Endothelial cell of umbilical vein (primary cell): ENCODE measurements around the gene SPACDR. TPM values are rescaled to one million over a fixed set of nuclear protein-coding genes. Genes with fewer than 3 reads are reported as not detected.

Experiments
- BruUV-seq: library from RNA; stranded (reverse); fragments of 400-500 nt; replicated peaks from 2 replicates; lab custom pipeline; 2021; lab: Mats Ljungman, UMichigan
- CTCF ChIA-PET: fragments of 300-600, 350-600 bp; sonication (Branson Sonifier 250); formaldehyde crosslinking; loops from one replicate; lab custom pipeline; 2021; ENCODE audit warnings: antibody characterized with exemption, inconsistent platforms; lab: Charles Lee
- POLR2A ChIA-PET: fragments of 300-600, 350-600 bp; sonication (Branson Sonifier 250); formaldehyde crosslinking; loops from one replicate; lab custom pipeline; 2021; ENCODE audit warnings: antibody characterized with exemption, inconsistent platforms; lab: Charles Lee
- DNase-seq: peaks from one replicate; pipeline ENCODE4 v3.0.0-alpha.2; 2011; ENCODE audit warnings: low read depth, low spot score
- FAIRE-seq: peaks from 2 replicates; lab custom pipeline; 2011; peaks lifted over from hg19 to GRCh38; lab: Jason Lieb, UNC
- H2AFZ ChIP-seq: 2 replicates; pipeline ENCODE4 v1.6.0; 2012; ENCODE audit warnings: low read depth, low read length, control low read depth, inconsistent platforms
- H3K27ac ChIP-seq: 2 replicates; pipeline ENCODE4 v1.5.1; 2011; ENCODE audit warnings: low read depth, mild to moderate bottlenecking, control low read depth, low read length, moderate library complexity; ENCODE audit not compliant: insufficient read depth
- H3K27me3 ChIP-seq, 2 experiments: 2 replicates each; pipeline versions ENCODE4 v1.6.0 to v1.6.1; 2011; ENCODE audit warnings: low read length in 2 of 2, mixed read lengths in 1 of 2; ENCODE audit not compliant: control insufficient read depth in 2 of 2, insufficient read depth in 2 of 2
- H3K36me3 ChIP-seq, 2 experiments: 2 replicates in 1 of 2; 3 replicates in 1 of 2; pipeline ENCODE4 v1.5.1; 2011; ENCODE audit warnings: low read length in 2 of 2, mild to moderate bottlenecking in 1 of 2, moderate library complexity in 1 of 2; ENCODE audit not compliant: control insufficient read depth in 2 of 2, insufficient read depth in 2 of 2; ENCODE audit errors: extremely low read depth in 1 of 2
- H3K4me1 ChIP-seq: 3 replicates; pipeline ENCODE4 v1.5.1; 2011; ENCODE audit warnings: mild to moderate bottlenecking, low read length; ENCODE audit not compliant: control insufficient read depth, insufficient read depth; ENCODE audit errors: extremely low read depth
- H3K4me2 ChIP-seq: 2 replicates; pipeline ENCODE4 v1.6.1; 2011; ENCODE audit warnings: low read length, control low read depth, mixed read lengths; ENCODE audit not compliant: insufficient read depth
- H3K4me3 ChIP-seq, 3 experiments: fragments of 200-600 bp in 1 of 3; sonication (generic), shearing (Covaris generic) in 1 of 3; replicated peaks in 1 of 3; 2 replicates each; pipeline ENCODE4 v1.5.1; 2011 to 2016; ENCODE audit warnings: control low read depth in 3 of 3, low read length in 3 of 3, mild to moderate bottlenecking in 2 of 3, inconsistent platforms in 1 of 3, low read depth in 1 of 3, moderate library complexity in 1 of 3; ENCODE audit not compliant: insufficient read depth in 1 of 3
- H3K79me2 ChIP-seq: 2 replicates; pipeline ENCODE4 v1.6.0; 2012; ENCODE audit warnings: low read length, inconsistent platforms; ENCODE audit not compliant: control insufficient read depth, insufficient read depth
- H3K9ac ChIP-seq: replicated peaks from 2 replicates; pipeline ENCODE3; 2011; ENCODE audit warnings: low read length, control low read depth; ENCODE audit not compliant: insufficient read depth; ENCODE audit errors: extremely low read depth
- H3K9me1 ChIP-seq: replicated peaks from 3 replicates; pipeline ENCODE4 v1.6.0; 2011; ENCODE audit warnings: mild to moderate bottlenecking, low read length; ENCODE audit not compliant: control insufficient read depth, insufficient read depth; ENCODE audit errors: extremely low read depth
- H3K9me3 ChIP-seq: replicated peaks from 2 replicates; pipeline ENCODE4 v1.5.1; 2012; ENCODE audit warnings: low read length, inconsistent platforms; ENCODE audit not compliant: control insufficient read depth, insufficient read depth
- H4K20me1 ChIP-seq: replicated peaks from 2 replicates; pipeline ENCODE3; 2011; ENCODE audit warnings: mild to moderate bottlenecking, low read length; ENCODE audit not compliant: control insufficient read depth, insufficient read depth; ENCODE audit errors: extremely low read depth
- CTCF ChIP-seq, 2 donors: IDR thresholded peaks; 1 replicate in 1 of 2; 2 replicates in 1 of 2; pipeline ENCODE4 v1.5.1; 2011; ENCODE audit warnings: low read length in 2 of 2, mild to moderate bottlenecking in 2 of 2, moderate library complexity in 2 of 2, control low read depth in 1 of 2, inconsistent platforms in 1 of 2, low read depth in 1 of 2; ENCODE audit not compliant: insufficient read depth in 1 of 2; ENCODE audit errors: extremely low read depth in 1 of 2
- EZH2 ChIP-seq: IDR thresholded peaks from 2 replicates; pipeline ENCODE4 v1.6.1; 2012; ENCODE audit warnings: borderline replicate concordance, low read depth, mild to moderate bottlenecking, moderate library complexity, low read length, inconsistent platforms; ENCODE audit not compliant: severe bottlenecking
- FOS ChIP-seq: IDR thresholded peaks from 2 replicates; pipeline ENCODE4 v1.6.1; 2011; ENCODE audit warnings: mild to moderate bottlenecking, low read length, moderate library complexity, borderline replicate concordance; ENCODE audit not compliant: insufficient read depth
- GATA2 ChIP-seq: IDR thresholded peaks from 2 replicates; pipeline ENCODE4 v1.7.0; 2011; ENCODE audit warnings: low read depth, mild to moderate bottlenecking, moderate library complexity, mixed read lengths, low read length; ENCODE audit not compliant: insufficient read length, insufficient read depth
- JUN ChIP-seq: IDR thresholded peaks from 2 replicates; pipeline ENCODE4 v1.6.1; 2011; ENCODE audit warnings: borderline replicate concordance, low read depth; ENCODE audit not compliant: insufficient read length, insufficient read depth
- MAX ChIP-seq: IDR thresholded peaks from 2 replicates; pipeline ENCODE4 v1.6.1; 2011; ENCODE audit not compliant: insufficient read depth, insufficient read length
- MYC ChIP-seq: IDR thresholded peaks from one replicate; pipeline ENCODE4 v1.6.1; 2011; ENCODE audit warnings: mild to moderate bottlenecking, low read depth, low read length
- POLR2A ChIP-seq: IDR thresholded peaks from 2 replicates; pipeline ENCODE4 v1.6.1; 2012; ENCODE audit warnings: low read depth, mild to moderate bottlenecking, control low read depth, low read length
- POLR2AphosphoS5 ChIP-seq: IDR thresholded peaks from 2 replicates; pipeline ENCODE4 v1.6.1; 2012; ENCODE audit warnings: low read depth, mild to moderate bottlenecking, control low read depth, low read length, moderate library complexity; ENCODE audit not compliant: insufficient read depth
- dilution Hi-C: fragments of 300-500 bp; cut with MboI; formaldehyde crosslinking; loops from one replicate; pipeline ENCODE4 v1.15.0; 2019; ENCODE audit warnings: low sequenced_read_pairs; ENCODE audit not compliant: extremely low pct_ligation_motif_present
- intact Hi-C: fragments of 100-400 bp; cut with micrococcal nuclease; formaldehyde crosslinking; loops from one replicate; pipeline ENCODE4 v1.10.0; 2022
- polyA plus RNA-seq, 4 experiments: library from polyadenylated mRNA; depleted of rRNA in 3 of 4; stranded (reverse) in 3 of 4; unstranded in 1 of 4; fragments of >200 nt; gene quantifications; 2 replicates each; pipeline versions ENCODE4 v1.2.1 to v1.2.3, GENCODE V29; 2011 to 2012; ENCODE audit warnings: missing spikeins in 1 of 4
- total RNA-seq: library from RNA; stranded (reverse); gene quantifications from 2 replicates; pipeline ENCODE4 v1.2.3, GENCODE V29; 2021

The SPACDR gene
- total and polyA plus RNA-seq, 2 donors (not counting 3 experiments of a cell fraction or from before 2014, with no cell fraction given): 1.6 to 4.1 TPM

GRCh38 chr7:100413346-100413745, 50.7 kb downstream of the SPACDR start:
- BruUV-seq: no TSS peak
- Histone ChIP-seq H3K79me2 (no peaks in the 10 kb centered on the region), H4K20me1 (no peaks in the 10 kb centered on the region), H3K27ac (no peak overlapping the region), H3K4me1 (no peaks in the 10 kb centered on the region), H3K9me1 (no peaks in the 10 kb centered on the region), H3K9ac (no peak overlapping the region), H3K4me2 (no peak overlapping the region), H2AFZ (no peak overlapping the region), H3K27me3 (peaks cover 19 to 28% of the 10 kb centered on the region in 2 experiments), H3K9me3 (no peaks in the 10 kb centered on the region), H3K36me3 (no peaks in the 10 kb centered on the region), H3K4me3 (no peak overlapping the region)
- ChIA-PET POLR2A (no interaction called here), CTCF (no interaction called here)
- DNase-seq (no peak), FAIRE-seq (no peak)
- dilution Hi-C loops (no loop called here), intact Hi-C loops (no loop called here)
- no peak for TF ChIP-seq FOS
- no peak for TF ChIP-seq POLR2AphosphoS5
- no peak for TF ChIP-seq MAX
- TF ChIP-seq GATA2: no peak
- no peak for TF ChIP-seq JUN
- TF ChIP-seq MYC: no peak
- no peak for TF ChIP-seq POLR2A
- TF ChIP-seq EZH2: no peak
- no peak for TF ChIP-seq CTCF (IDR thresholded peaks at IDR 0.05; ENCODE audit: extremely low read depth in 1 of 2, insufficient read depth in 1 of 2, low read depth in 1 of 2, low read length in 2 of 2)
